LNCaP clone FGC (cell line): Measurements from ENCODE around the gene CR1.

Source experiments
- DNase-seq: peaks from one replicate; pipeline ENCODE4 v3.0.0-alpha.2; 2011; ENCODE audit warnings: low read depth
- H3K4me3 ChIP-seq: 2 replicates; pipeline ENCODE4 v1.5.1; 2011; ENCODE audit warnings: mild to moderate bottlenecking, low read depth, low read length, control low read depth
- CTCF ChIP-seq: IDR thresholded peaks from 2 replicates; pipeline ENCODE4 v1.5.1; 2012; ENCODE audit warnings: mild to moderate bottlenecking; ENCODE audit not compliant: control insufficient read depth, insufficient read depth; ENCODE audit errors: extremely low read depth

CR1 gene

GRCh38 chr1:207644852-207645634, 149.1 kb downstream of the CR1 start, which contains the start of gene CR1L:
Gene CR1L (plus strand): TSS chr1:207645133. CDS start chr1:207645234, 101 bp downstream.
- DNase-seq, result no peak
- H3K4me3 ChIP-seq, result no peak within 1 kb of the TSS
- TF ChIP-seq CTCF, result no peak

- no peak for TF ChIP-seq CTCF
- no peak for DNase-seq
- H3K4me3 ChIP-seq, result no peak overlapping the region
These were observed 149.7 kb downstream of the CR1 start for GRCh38 chr1:207645635-207646081.

GRCh38 chr1:207646171-207646570, 150.2 kb downstream of the CR1 start:
- no peak for DNase-seq
- no peak overlapping the region for H3K4me3 ChIP-seq
- no peak for TF ChIP-seq CTCF

- no peak for DNase-seq
- H3K4me3 ChIP-seq, result no peak overlapping the region
These were observed 151.1 kb downstream of the CR1 start for GRCh38 chr1:207646944-207647579.

GRCh38 chr1:207647671-207648333, 151.8 kb downstream of the CR1 start:
- TF ChIP-seq CTCF, result no peak

More at GRCh38 chr1:207646944-207647579, 151.1 kb downstream of the CR1 start:
- no peak for TF ChIP-seq CTCF

GRCh38 chr1:207648334-207649209, 152.6 kb downstream of the CR1 start:
- DNase-seq, result no peak
- H3K4me3 ChIP-seq, result no peak overlapping the region
- TF ChIP-seq CTCF, result no peak

More at GRCh38 chr1:207647671-207648333, 151.8 kb downstream of the CR1 start:
- no peak overlapping the region for H3K4me3 ChIP-seq
- no peak for DNase-seq
